Liver (tissue), 9 donors: ENCODE measurements around the gene CLIC5. TPM values are rescaled to one million over a fixed set of nuclear protein-coding genes. Genes with fewer than 3 reads are reported as not detected.

Experiments
- DNase-seq: peaks from one replicate; pipeline ENCODE4 v3.0.0-alpha.2; 2017; ENCODE audit warnings: low spot score
- H3K27ac ChIP-seq, 2 donors: one replicate each; pipeline ENCODE4 v1.7.0; 2013; ENCODE audit warnings: inconsistent platforms in 2 of 2, low read length in 2 of 2, control low read depth in 1 of 2, low read depth in 1 of 2, mild to moderate bottlenecking in 1 of 2
- H3K27me3 ChIP-seq, 4 donors: one replicate each; pipeline versions ENCODE4 v1.6.1 to v1.7.0; 2013; ENCODE audit warnings: low read length in 3 of 4, inconsistent platforms in 1 of 4, mild to moderate bottlenecking in 1 of 4, moderate library complexity in 1 of 4; ENCODE audit not compliant: control insufficient read depth in 4 of 4, insufficient read depth in 4 of 4
- H3K36me3 ChIP-seq, 4 donors: one replicate each; pipeline versions ENCODE4 v1.6.1 to v1.7.0; 2013; ENCODE audit warnings: low read length in 3 of 4, mild to moderate bottlenecking in 3 of 4, low read depth in 1 of 4, moderate library complexity in 1 of 4; ENCODE audit not compliant: control insufficient read depth in 4 of 4, insufficient read depth in 3 of 4
- H3K4me1 ChIP-seq, 4 donors: one replicate each; pipeline versions ENCODE4 v1.6.1 to v1.7.0; 2013; ENCODE audit warnings: low read length in 3 of 4, mild to moderate bottlenecking in 3 of 4, moderate library complexity in 1 of 4; ENCODE audit not compliant: control insufficient read depth in 4 of 4, insufficient read depth in 4 of 4
- H3K4me3 ChIP-seq, 3 donors: one replicate each; pipeline versions ENCODE4 v1.6.1 to v1.7.0; 2013; ENCODE audit warnings: low read length in 3 of 3, control low read depth in 1 of 3, low read depth in 1 of 3, mild to moderate bottlenecking in 1 of 3
- H3K9ac ChIP-seq, 2 donors: one replicate each; pipeline ENCODE4 v1.7.0; 2013; ENCODE audit warnings: low read length in 2 of 2, mild to moderate bottlenecking in 2 of 2, moderate library complexity in 2 of 2, control low read depth in 1 of 2, low read depth in 1 of 2
- H3K9me3 ChIP-seq, 4 donors: one replicate each; pipeline versions ENCODE4 v1.6.1 to v1.7.0; 2013; ENCODE audit warnings: low read length in 3 of 4; ENCODE audit not compliant: control insufficient read depth in 4 of 4
- ATF3 ChIP-seq: IDR thresholded peaks from 2 replicates; pipeline ENCODE4 v1.6.1; 2016; ENCODE audit warnings: antibody characterized with exemption
- CTCF ChIP-seq: fragments of 150-350 bp; IDR thresholded peaks from 2 replicates; pipeline ENCODE4 v1.5.1; 2017; ENCODE audit warnings: improper control_type of control experiment, low read depth, low read length; ENCODE audit not compliant: missing input control
- EGR1 ChIP-seq, 2 donors: IDR thresholded peaks; 2 replicates each; pipeline ENCODE4 v1.6.1; 2016 to 2018; ENCODE audit warnings: antibody characterized with exemption in 2 of 2, low read depth in 2 of 2
- FOXA1 ChIP-seq: IDR thresholded peaks from 2 replicates; pipeline ENCODE4 v1.6.1; 2016; ENCODE audit warnings: antibody characterized with exemption
- FOXA2 ChIP-seq: IDR thresholded peaks from 2 replicates; pipeline ENCODE4 v1.6.1; 2016; ENCODE audit warnings: antibody characterized with exemption
- GABPA ChIP-seq, 2 donors: IDR thresholded peaks in 1 of 2; conservative IDR thresholded peaks in 1 of 2; 2 replicates each; pipeline ENCODE4 v1.6.1; 2016; ENCODE audit warnings: antibody characterized with exemption in 2 of 2, mild to moderate bottlenecking in 1 of 2, moderate library complexity in 1 of 2
- HNF4A ChIP-seq, 2 donors: conservative IDR thresholded peaks; 2 replicates each; pipeline ENCODE4 v1.6.1; 2016; ENCODE audit warnings: antibody characterized with exemption in 2 of 2, mild to moderate bottlenecking in 2 of 2
- HNF4G ChIP-seq: IDR thresholded peaks from 2 replicates; pipeline ENCODE4 v1.6.1; 2016; ENCODE audit warnings: antibody characterized with exemption
- MAX ChIP-seq: IDR thresholded peaks from 2 replicates; pipeline ENCODE4 v1.6.1; 2016; ENCODE audit warnings: antibody characterized with exemption
- NR2F2 ChIP-seq: IDR thresholded peaks from 2 replicates; pipeline ENCODE4 v1.6.1; 2016; ENCODE audit warnings: antibody characterized with exemption
- REST ChIP-seq: IDR thresholded peaks from 2 replicates; pipeline ENCODE4 v1.6.1; 2016; ENCODE audit warnings: antibody characterized with exemption, mild to moderate bottlenecking
- RXRA ChIP-seq, 2 donors: IDR thresholded peaks; 2 replicates each; pipeline ENCODE4 v1.6.1; 2017 to 2018; ENCODE audit warnings: antibody characterized with exemption in 2 of 2, mild to moderate bottlenecking in 1 of 2
- SP1 ChIP-seq: IDR thresholded peaks from 2 replicates; pipeline ENCODE4 v1.6.1; 2018; ENCODE audit warnings: antibody characterized with exemption, mild to moderate bottlenecking
- YY1 ChIP-seq: IDR thresholded peaks from 2 replicates; pipeline ENCODE4 v1.6.1; 2016; ENCODE audit warnings: antibody characterized with exemption, mild to moderate bottlenecking
- ZBTB33 ChIP-seq: IDR thresholded peaks from 2 replicates; pipeline ENCODE4 v1.6.1; 2016; ENCODE audit warnings: antibody characterized with exemption
- WGBS: extraction: QIAGEN DNeasy Blood & Tissue Kit; methylation state at CpG from one replicate; pipeline ENCODE4 v1.1.7; 2013; 5-methylcytosine and 5-hydroxymethylcytosine counted together
- polyA plus RNA-seq, 2 donors: library from polyadenylated mRNA; stranded (reverse) in 1 of 2; unstranded in 1 of 2; fragments of 200-250 nt in 1 of 2; fragments of >200 nt in 1 of 2; fragmentation: Nextera tagmentation in 1 of 2; extraction: Ambion mirVana in 1 of 2; gene quantifications; one replicate each; pipeline versions ENCODE4 v1.2.1 to v1.2.3, GENCODE V29; 2013 to 2015
- total RNA-seq, 2 donors: library from RNA; depleted of rRNA; stranded (reverse); fragments of >200 nt; gene quantifications; one replicate each; pipeline ENCODE4 v1.2.3, GENCODE V29; 2014
- donor health status: healthy.
- donor health status: healthy.
- donor health status: healthy.
- donor health status: healthy.
- donor health status: healthy.

The CLIC5 gene
- total and polyA plus RNA-seq, 4 donors, result 0.05 to 0.33 (median 0.14) TPM

- TF ChIP-seq REST, result no peak
- no peak for TF ChIP-seq EGR1 (IDR thresholded peaks at IDR 0.05; ENCODE audit: low read depth in 2 of 2)
- no peak for TF ChIP-seq RXRA (IDR thresholded peaks at IDR 0.05)
These were observed 116.5 kb downstream of the CLIC5 start (continued) for GRCh38 chr6:45898941-45899682.

GRCh38 chr6:45896783-45897441, 118.7 kb downstream of the CLIC5 start:
- H3K9ac ChIP-seq, result no peak overlapping the region
- no peaks in the 10 kb centered on the region for H3K27me3 ChIP-seq
- no peaks in the 10 kb centered on the region for H3K36me3 ChIP-seq
- no peaks in the 10 kb centered on the region for H3K4me1 ChIP-seq
- DNase-seq, result no peak
- TF ChIP-seq HNF4A (conservative IDR thresholded peaks at IDR 0.05) (no peak), YY1 (no peak), FOXA1 (no peak), GABPA (IDR thresholded peaks at IDR 0.05 in 1 of 2, conservative IDR thresholded peaks at IDR 0.05 in 1 of 2) (no peak), ZBTB33 (no peak), NR2F2 (no peak), REST (no peak), FOXA2 (no peak), SP1 (no peak), HNF4G (no peak), EGR1 (IDR thresholded peaks at IDR 0.05; ENCODE audit: low read depth in 2 of 2) (no peak), MAX (no peak), CTCF (no peak), ATF3 (no peak)
- H3K4me3 ChIP-seq, result no peak overlapping the region
- H3K9me3 ChIP-seq, result no peaks in the 10 kb centered on the region
- no peak overlapping the region for H3K27ac ChIP-seq
- 67% methylated on average over 6 of the region's 6 CpGs for WGBS
